Measurements from ENCODE around the gene PDZD7.

DNA sequence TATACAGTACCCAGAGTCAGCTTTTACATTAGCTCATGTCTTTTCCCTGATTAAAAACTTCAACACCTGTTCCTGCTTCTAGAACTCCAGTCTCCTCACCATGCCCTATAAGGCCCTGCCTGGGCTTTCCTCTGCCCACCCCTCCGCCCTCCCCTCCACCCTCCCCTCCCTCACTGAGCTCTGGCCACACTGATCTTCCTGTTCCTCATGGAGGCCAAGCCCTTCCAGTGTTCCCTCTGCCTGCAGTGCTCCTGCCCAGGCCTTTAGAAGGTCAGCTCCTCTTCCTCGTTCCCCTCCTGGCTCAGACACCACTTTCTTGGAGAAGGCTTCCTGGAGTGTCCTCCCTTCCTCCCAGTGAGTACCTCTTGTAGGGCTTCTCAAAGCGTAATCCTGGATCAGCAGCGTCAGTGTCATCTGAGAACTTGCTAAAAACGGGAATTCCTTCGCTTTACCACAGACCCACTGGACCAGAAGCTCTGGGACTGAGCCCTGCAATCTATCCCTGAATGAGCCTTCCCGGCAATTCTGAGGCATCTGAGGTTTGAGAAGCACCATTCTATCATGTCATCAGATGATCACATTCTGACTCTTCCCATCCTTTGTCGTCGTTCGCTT lies 3.7 kb downstream of the PDZD7 start:
- TF ChIP-seq POLR2AphosphoS5 (IDR thresholded peaks at IDR 0.05; ENCODE audit: low read depth, low read length) (no peak), CTCF (IDR thresholded peaks at IDR 0.05) (no peak)
